GM10266 (cell line): ENCODE results near the gene GLB1L3.

Experiments used
- DNase-seq: peaks from one replicate; pipeline ENCODE4 v3.0.0; 2012; ENCODE audit errors: extremely low spot score
- TF ChIP-seq, protein P1 (sequence below): IDR thresholded peaks from 2 replicates; pipeline ENCODE4 v1.5.1; 2012; ENCODE audit warnings: mild to moderate bottlenecking, low read depth; ENCODE audit not compliant: control insufficient read depth, insufficient read depth; ENCODE audit errors: missing control alignments

GLB1L3 gene

GRCh38 chr11:134352111-134352510 is 75.9 kb downstream of the GLB1L3 start:
- no peak for DNase-seq
- TF ChIP-seq, protein P1, sequence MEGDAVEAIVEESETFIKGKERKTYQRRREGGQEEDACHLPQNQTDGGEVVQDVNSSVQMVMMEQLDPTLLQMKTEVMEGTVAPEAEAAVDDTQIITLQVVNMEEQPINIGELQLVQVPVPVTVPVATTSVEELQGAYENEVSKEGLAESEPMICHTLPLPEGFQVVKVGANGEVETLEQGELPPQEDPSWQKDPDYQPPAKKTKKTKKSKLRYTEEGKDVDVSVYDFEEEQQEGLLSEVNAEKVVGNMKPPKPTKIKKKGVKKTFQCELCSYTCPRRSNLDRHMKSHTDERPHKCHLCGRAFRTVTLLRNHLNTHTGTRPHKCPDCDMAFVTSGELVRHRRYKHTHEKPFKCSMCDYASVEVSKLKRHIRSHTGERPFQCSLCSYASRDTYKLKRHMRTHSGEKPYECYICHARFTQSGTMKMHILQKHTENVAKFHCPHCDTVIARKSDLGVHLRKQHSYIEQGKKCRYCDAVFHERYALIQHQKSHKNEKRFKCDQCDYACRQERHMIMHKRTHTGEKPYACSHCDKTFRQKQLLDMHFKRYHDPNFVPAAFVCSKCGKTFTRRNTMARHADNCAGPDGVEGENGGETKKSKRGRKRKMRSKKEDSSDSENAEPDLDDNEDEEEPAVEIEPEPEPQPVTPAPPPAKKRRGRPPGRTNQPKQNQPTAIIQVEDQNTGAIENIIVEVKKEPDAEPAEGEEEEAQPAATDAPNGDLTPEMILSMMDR, result no peak

- DNase-seq, result no peak
- TF ChIP-seq, protein P1, result no peak
These were observed 79.0 kb downstream of the GLB1L3 start for GRCh38 chr11:134355136-134355535.

- TF ChIP-seq, protein P1, result no peak
- no peak for DNase-seq
These were observed 79.5 kb downstream of the GLB1L3 start for GRCh38 chr11:134355656-134356055.

- DNase-seq, result no peak
- TF ChIP-seq, protein P1, result no peak
These were observed 80.7 kb downstream of the GLB1L3 start for GRCh38 chr11:134356656-134357544.

DNA sequence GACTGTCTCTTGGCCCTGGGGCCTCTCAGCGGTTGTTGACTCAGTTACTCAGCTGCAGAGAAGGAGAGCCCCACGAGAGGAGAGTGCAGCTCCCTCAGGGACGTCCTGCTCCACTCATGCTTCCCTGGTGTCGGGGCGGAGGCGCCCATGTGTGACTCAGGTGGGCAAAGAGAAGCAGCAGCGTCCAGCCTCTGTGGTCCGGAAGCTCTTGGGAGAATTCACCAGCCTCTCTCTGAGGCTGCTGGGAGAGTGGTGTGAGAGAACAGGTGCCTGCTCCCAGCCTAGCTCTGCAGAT is 81.3 kb downstream of the GLB1L3 start:
- TF ChIP-seq, protein P1, result no peak
- no peak for DNase-seq

DNA sequence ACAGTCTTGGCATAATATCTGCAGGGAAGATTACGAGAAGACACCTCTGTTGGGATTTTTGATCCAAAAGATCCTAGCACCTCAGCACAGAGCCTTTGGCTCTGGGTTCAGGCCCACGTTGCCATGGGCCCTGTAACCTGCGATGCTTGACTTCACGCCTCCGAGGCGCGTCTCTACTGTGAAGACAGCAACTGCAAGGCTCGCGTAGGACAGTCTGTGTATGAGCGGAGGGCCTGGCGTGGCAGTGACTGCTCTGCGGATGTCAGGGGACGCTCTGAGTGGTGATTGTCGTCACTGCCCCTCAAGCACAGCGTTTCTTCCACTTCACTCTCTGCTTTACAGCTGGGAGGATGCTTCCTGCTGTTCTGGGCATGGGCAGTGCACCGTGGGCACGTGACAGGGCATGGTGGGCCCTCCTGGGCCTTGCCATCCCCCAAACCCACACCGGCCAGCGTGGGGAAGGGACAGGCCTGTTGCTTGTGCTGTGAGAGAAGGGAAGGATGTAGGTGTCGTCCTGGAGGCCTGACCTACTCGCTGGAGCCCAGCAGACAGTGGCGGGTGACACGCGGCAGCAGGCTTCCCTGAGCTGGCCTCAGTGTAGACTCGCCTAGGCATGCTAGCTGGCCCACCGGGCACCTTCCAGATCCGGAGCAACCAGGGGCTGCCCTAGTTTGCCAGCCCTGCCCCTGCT is 82.1 kb downstream of the GLB1L3 start:
- DNase-seq, result no peak
- TF ChIP-seq, protein P1, result no peak
